ENCODE measurements around the gene PCLAF.
"Not testable (repeated sequence)": the region's sequence is repeated elsewhere in the genome, so short reads cannot be mapped to it uniquely, and the experiment has no call there.

Gene PCLAF

DNA sequence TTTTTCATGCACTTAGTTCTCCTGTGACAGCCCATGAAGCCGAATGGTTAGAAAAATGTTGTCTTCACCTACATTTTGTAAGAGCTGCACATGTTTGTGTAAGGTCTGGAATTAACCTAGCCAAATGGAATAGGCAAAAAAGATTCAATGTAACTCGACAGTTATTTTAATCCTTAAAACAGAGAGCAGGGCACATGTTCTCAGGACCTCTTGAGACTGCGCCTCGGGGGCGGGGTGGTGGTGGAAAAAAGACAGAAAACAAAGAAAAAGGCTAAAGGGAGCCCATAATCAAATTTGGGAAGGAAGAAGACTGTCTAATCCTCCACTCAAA, 24.6 kb downstream of the PCLAF start:
- DNase-seq: no peak

DNA sequence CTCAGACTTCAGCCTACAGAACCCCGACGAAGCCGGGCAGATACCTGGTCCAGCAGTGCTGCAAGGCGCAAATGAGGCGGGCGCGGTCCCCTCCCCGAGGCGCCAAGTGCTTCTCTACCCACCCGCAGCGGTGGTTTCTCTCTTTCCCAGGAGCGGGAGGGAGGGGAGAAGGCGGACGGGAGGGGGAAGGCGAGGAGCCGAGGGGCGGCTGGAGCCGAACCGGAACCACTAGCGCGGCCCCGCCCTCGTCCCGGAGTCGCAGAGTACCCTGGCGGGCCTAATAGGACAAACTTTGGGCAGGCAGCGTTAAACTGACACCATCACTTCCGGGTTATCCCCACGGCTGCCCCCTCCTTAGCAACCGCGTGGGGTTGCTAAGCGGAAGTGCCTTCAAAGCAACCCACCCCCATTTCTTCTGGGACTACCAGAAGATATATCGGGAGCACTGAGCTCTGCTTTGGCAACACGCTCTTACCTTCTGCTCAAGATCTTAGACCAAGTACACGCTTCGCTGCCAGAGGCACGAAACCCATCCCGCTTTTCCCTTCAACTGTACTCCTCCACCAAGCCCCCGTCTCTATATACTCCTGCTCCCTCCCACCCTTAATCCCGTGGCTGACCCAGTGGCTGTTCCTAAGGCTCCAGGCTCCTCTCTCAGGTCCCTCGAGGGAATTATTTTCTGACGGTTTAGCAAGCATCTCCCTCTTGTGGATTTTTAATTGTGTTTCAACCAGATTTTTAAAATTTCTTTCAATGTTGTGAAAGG, 25.1 kb downstream of the PCLAF start, which contains the start of gene CSNK1G1:
Gene CSNK1G1, minus strand, starts transcription at position 230 of the 766 bp plus-strand sequence. CDS start 55,674 bp downstream, outside the sequence.
- peak; percentile 89 for DNase-seq

DNA sequence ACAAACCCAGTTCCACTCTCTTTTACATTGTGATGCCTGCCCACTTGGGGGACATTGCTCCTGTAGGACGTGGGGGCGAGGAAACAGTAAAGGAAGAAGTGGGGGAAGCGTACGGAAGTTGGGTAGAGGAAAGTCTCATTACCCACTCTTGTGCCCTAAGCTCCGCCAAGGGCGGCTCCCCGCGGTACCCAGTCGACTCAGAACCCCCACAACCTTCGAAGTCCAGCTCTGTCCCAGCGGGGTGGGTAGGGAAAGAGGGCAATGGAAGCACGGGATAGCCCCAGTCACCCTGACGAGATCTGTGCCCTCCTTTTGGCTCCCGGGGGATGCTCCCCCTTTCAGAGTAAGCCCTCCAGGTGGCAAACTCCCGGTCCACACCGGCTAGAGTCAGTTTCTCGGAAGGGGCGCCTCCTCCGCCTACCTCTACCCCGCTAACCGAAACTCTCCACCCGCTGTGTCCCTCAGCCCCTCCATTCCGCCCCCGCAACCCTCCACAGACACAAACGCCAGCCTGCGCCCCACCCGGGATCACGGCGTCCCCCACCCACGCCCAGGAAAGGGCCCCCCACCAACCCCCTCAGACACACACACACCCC, 25.8 kb downstream of the PCLAF start:
- no peak for DNase-seq

DNA sequence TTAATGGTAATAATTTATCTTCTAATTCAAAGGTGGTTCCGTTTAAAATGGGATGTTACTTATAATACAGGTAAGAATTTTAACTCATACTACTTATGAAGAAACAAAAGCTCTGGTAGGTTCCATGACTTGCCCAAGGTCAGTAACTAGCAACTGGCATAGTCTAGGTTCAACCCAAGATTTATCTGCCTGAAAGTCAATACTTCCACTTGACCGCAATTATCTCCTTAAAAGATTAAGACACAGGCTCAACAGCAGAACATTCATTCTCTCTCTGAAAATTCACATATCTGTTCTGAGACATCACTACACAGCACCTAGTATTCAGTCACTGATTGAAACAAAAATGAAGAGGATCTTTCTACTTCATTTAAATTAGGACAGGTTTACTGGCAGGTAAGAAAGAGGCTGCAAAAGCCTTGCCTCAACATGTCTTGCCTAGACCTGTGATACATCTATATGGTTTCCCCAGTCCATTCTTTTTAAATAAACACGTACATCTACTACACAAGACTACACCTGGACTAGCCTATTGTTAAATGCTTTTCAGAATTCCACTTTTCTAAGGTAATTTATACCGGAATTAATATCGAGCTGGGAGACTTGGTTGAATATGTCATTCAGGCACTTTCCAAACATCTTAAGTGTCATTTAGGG, 26.4 kb downstream of the PCLAF start:
- DNase-seq: no peak

GRCh38 chr15:64351265-64351664, 30.0 kb downstream of the PCLAF start:
- DNase-seq: no peak

GRCh38 chr15:64349375-64349774, 31.9 kb downstream of the PCLAF start:
- no peak for DNase-seq

- DNase-seq: no peak
These were observed 32.8 kb downstream of the PCLAF start for GRCh38 chr15:64348455-64348854.

- DNase-seq: not testable (repeated sequence)
These were observed 35.0 kb downstream of the PCLAF start for GRCh38 chr15:64346242-64346641.

DNA sequence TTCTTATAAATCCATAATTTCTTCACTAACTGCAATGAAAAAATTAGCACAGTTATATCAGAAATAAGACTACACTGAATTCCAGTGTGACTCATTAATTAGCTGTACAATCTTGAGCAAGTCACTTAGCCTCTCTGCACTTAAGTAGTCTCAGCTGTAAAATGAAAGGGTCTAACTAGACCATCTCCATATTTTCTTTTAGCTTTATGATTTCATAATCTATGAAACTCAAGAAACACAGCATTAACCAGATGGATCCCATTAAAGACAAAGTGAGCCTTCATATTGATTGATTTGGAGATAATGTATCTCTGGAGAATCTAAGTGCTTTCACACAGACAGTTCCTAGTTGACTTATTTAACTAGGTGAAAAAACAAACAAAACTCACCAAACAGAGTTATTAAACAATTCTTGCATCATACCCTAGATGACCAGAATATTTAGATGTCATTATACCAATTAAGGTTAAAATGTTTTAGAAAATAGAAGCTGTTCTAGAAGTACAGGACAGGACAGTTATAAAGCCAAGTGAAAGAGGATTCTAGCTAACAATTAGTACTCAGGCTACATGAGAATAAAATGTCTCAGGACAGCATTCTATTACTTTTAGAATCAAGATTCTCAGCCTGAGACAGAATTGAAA, 36.5 kb downstream of the PCLAF start:
- DNase-seq: no peak

DNA sequence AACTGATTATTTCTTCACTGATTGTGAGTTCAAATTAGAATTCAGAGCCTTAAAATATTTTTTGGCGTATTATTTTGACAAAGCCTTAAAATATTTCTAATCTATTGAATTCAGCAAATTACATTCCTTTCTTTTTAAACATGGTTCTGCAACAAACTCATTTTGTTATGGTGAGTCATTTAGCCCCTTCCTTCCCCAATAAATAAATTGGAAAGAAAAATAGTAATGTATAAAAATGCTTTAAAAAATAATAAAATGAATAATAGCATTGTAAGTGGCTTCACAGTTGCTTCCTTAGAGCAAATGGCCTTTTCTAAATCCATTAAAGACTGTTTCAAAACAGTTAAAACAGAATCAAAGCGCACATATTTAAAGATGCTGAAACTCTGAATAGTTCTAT, 37.4 kb downstream of the PCLAF start:
- no peak for DNase-seq

DNA sequence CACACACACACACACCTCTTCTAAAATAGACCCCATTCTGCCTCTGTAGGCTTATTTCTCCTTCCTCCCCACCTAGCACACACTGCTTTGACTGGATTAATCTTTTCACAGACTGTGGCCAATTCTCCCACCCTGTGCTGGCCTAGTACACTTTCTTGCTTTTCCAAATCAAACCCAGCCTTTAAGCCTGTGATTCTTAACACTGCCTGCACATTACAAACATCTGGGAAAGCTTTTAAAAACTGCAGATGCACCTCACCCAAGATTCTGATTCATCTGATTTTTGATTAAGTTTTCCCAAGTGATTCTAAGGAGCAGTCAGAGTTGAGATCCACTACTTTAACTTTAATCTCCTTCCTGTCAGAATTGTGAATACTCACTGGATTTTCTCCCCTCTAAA, 38.0 kb downstream of the PCLAF start:
- no peak for DNase-seq

DNA sequence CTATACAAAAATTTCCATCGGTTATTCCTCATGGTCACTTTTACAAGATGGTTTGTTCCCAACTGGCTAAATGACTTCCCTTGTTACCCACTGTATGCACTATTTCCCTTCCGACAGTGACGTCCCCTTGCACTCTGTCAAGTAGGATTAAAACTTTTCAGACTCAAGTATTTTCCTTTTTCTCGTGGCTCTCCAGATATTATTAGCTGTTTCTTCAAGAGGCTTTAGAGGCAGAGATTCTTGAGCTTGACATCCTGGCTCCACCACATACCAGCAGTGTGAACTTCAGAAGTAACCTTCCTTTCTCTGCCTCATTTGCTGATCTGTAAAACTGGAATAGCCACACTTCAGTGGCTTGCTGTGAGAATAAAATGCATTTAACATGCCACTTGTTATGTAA, 39.3 kb downstream of the PCLAF start:
- no peak for DNase-seq

- no peak for DNase-seq
These were observed 40.9 kb downstream of the PCLAF start for GRCh38 chr15:64340355-64340754.

DNA sequence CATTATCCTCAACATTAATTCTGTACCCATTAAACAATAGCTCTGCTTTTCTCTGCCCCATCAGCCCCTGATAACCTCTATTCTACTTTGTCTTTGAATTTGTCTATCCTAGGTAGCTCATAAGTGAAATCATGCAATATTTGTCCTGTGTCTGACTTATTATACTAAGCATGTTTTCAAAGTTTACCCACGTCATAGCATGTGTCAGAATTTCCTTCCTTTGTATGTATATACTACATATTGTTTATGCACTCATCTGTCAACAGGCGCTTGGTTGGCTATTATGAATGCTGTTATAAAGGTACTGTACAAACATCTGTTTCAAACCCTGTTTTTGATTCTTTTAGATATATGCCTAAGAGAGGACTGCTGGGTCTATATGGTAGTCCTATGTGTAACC, 43.5 kb downstream of the PCLAF start:
- DNase-seq: no peak

DNA sequence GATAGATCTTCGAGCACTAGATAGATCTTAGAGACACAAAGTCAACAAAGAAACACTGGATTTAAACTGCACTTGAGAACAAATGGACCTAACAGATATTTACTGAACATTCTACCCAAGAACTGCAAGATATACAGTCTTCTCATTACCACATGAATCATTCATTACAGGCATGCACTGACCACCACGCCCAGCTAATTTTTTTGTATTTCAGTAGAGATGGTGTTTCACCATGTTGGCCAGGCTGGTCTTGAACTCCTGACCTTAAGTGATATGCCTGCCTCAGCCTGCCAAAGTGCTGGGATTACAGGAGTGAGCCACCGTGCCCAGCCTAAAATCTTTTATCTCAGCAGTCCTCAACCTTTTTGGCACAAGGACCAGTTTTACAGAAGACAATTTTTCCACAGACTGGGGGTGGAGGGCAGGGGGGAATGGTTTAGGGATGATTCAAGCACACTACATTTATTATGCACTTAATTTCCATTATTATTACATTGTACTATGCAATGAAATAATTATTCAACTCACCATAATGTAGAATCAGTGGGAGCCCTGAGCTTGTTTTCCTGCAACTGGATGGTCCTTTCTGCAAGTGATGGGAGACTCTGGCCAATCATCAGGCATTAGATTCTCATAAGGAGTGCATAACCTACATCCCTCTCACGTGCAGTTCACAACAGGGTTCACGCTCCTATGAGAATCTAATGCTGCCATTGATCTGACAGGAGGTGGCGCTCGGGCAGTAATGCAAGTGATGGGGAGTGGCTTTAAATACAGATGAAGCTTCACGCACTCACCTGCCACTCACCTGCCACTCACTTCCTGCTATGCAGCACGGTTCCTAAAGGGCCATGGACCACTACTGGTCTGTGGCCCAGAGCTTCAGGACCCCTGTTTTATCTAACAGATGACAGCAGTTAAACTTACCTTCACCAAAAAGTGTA, 47.0 kb downstream of the PCLAF start:
- peak; percentile 20 for DNase-seq

DNA sequence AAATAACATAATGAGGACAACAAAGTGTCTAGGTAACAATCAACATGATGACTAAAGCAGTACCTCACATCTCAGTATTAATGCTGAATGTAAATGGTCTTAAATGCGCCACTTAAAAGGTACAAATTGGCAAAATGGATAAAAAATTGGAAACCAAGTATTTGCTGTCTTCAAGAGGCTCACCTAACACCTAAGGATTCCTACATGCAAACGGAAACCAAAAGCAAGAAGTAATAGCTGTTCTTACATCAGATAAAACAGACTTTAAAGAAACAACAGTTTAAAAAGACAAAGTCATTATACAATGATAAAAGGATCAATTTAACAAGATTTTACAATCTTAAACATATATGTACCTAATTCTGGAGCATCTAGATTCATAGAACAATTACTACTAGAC, 47.7 kb downstream of the PCLAF start:
- no peak for DNase-seq

DNA sequence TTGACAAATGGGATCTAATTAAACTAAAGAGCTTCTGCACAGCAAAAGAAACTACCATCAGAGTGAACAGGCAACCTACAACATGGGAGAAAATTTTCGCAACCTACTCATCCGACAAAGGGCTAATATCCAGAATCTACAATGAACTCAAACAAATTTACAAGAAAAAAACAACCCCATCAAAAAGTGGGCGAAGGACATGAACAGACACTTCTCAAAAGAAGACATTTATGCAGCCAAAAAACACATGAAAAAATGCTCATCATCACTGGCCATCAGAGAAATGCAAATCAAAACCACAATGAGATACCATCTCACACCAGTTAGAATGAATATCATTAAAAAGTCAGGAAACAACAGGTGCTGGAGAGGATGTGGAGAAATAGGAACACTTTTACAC, 49.6 kb downstream of the PCLAF start:
- not testable (repeated sequence) for DNase-seq

GRCh38 chr15:64326975-64327374, 54.3 kb downstream of the PCLAF start:
- DNase-seq: not testable (repeated sequence)

GRCh38 chr15:64326458-64326857, 54.8 kb downstream of the PCLAF start:
- DNase-seq: not testable (repeated sequence)

DNA sequence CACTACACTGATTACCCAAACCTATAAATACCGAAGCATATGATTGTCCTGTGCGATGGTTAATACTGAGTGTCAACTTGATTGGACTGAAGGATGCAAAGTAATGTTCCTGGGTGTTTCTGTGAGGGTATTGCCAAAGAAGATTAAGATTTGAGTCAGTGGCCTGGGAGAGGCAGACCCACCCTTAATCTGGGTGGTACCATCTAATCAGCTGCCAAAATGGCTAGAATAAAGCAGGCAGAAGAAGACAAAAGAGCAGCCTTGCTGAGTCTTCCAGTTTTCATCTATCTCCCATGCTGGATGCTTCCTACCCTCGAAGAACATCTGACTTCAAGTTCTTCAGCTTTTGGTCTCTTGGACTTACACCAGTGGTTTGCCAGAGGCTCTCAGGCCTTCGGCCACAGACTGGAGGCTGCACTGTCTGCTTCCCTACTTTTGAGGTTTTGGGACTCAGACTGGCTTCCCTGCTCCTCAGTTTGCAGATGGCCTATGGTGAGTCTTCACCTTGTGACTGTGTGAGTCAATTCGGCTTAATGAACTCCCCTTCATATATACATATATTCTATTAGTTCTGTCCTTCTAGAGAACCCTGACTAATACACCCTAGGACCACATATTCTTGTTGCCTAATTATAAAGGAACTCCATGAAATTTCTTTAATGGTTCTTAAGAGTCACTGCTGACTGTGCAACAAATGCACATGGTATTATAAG, 56.9 kb downstream of the PCLAF start:
- no peak for DNase-seq

GRCh38 chr15:64315216-64315615, 66.0 kb downstream of the PCLAF start:
- DNase-seq: no peak

DNA sequence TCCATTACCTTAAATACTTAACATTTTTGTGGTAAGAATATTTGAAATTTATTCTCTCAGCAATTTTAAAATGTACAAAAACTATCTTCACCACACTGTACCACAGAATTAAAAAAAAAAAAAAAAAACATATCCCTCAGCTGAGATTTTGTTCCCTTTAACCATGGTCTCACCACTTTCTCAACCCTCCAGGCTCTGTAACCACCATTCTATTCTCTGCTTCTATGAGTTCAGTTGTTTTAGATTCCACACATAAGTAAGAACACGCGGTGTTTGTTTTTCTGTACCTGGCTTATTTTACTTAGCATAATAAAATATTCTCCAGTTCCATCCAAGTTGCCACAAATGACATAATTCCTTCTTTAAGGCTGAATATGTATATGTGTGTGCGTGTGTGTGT, 66.8 kb downstream of the PCLAF start:
- no peak for DNase-seq
